Nephron progenitor cell (in vitro differentiated cells): ENCODE data around the gene CDH4.

Experiments used
- DNase-seq: peaks from one replicate; pipeline ENCODE4 v3.0.0; 2021
- H3K27ac Mint-ChIP-seq: 2 replicates; pipeline ENCODE4 v1.8.0; 2021; ENCODE audit warnings: mild to moderate bottlenecking, moderate library complexity, mixed read lengths
- H3K27me3 Mint-ChIP-seq: 2 replicates; pipeline ENCODE4 v1.8.0; 2021; ENCODE audit warnings: mild to moderate bottlenecking, low read depth, mixed read lengths; ENCODE audit not compliant: poor library complexity
- H3K36me3 Mint-ChIP-seq: 2 replicates; pipeline ENCODE4 v1.8.0; 2021; ENCODE audit warnings: low read depth, mixed read lengths
- H3K4me1 Mint-ChIP-seq: 2 replicates; pipeline ENCODE4 v1.8.0; 2021; ENCODE audit warnings: mixed read lengths
- H3K4me3 Mint-ChIP-seq: 2 replicates; pipeline ENCODE4 v1.8.0; 2021; ENCODE audit warnings: mild to moderate bottlenecking, moderate library complexity, mixed read lengths
- H3K9me3 Mint-ChIP-seq: 2 replicates; pipeline ENCODE4 v1.8.0; 2021; ENCODE audit warnings: mild to moderate bottlenecking, moderate library complexity, mixed read lengths
- TF ChIP-seq, protein P1 (sequence below): fragments of 200-600 bp; sonication (generic); IDR thresholded peaks from 2 replicates; pipeline ENCODE4 v1.5.0; 2021; ENCODE audit warnings: antibody characterized with exemption

Gene CDH4

GRCh38 chr20:61583356-61583755, 331.3 kb downstream of the CDH4 start:
- Mint-ChIP-seq H3K9me3 (no peaks in the 10 kb centered on the region), H3K4me3 (no peak overlapping the region), H3K27ac (no peak overlapping the region), H3K4me1 (peaks cover 37% of the 10 kb centered on the region), H3K36me3 (no peaks in the 10 kb centered on the region), H3K27me3 (peaks cover 20% of the 10 kb centered on the region)
- DNase-seq = no peak
- TF ChIP-seq, protein P1, sequence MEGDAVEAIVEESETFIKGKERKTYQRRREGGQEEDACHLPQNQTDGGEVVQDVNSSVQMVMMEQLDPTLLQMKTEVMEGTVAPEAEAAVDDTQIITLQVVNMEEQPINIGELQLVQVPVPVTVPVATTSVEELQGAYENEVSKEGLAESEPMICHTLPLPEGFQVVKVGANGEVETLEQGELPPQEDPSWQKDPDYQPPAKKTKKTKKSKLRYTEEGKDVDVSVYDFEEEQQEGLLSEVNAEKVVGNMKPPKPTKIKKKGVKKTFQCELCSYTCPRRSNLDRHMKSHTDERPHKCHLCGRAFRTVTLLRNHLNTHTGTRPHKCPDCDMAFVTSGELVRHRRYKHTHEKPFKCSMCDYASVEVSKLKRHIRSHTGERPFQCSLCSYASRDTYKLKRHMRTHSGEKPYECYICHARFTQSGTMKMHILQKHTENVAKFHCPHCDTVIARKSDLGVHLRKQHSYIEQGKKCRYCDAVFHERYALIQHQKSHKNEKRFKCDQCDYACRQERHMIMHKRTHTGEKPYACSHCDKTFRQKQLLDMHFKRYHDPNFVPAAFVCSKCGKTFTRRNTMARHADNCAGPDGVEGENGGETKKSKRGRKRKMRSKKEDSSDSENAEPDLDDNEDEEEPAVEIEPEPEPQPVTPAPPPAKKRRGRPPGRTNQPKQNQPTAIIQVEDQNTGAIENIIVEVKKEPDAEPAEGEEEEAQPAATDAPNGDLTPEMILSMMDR = no peak

- H3K4me3 Mint-ChIP-seq = no peak overlapping the region
- no peak overlapping the region for H3K27ac Mint-ChIP-seq
- peaks cover 49% of the 10 kb centered on the region for H3K4me1 Mint-ChIP-seq
- DNase-seq = no peak
- H3K9me3 Mint-ChIP-seq = no peaks in the 10 kb centered on the region
- H3K27me3 Mint-ChIP-seq = peaks cover 13% of the 10 kb centered on the region
- TF ChIP-seq, protein P1 = no peak
- no peaks in the 10 kb centered on the region for H3K36me3 Mint-ChIP-seq
These were observed 332.8 kb downstream of the CDH4 start for GRCh38 chr20:61584851-61585250.

GRCh38 chr20:61585764-61586163, 333.7 kb downstream of the CDH4 start:
- H3K4me1 Mint-ChIP-seq = peaks cover 49% of the 10 kb centered on the region
- peaks cover 13% of the 10 kb centered on the region for H3K27me3 Mint-ChIP-seq
- TF ChIP-seq, protein P1 = no peak
- peaks cover under 1% of the 10 kb centered on the region for H3K9me3 Mint-ChIP-seq
- DNase-seq = no peak
- no peak overlapping the region for H3K27ac Mint-ChIP-seq
- no peak overlapping the region for H3K4me3 Mint-ChIP-seq
- H3K36me3 Mint-ChIP-seq = no peaks in the 10 kb centered on the region

DNA sequence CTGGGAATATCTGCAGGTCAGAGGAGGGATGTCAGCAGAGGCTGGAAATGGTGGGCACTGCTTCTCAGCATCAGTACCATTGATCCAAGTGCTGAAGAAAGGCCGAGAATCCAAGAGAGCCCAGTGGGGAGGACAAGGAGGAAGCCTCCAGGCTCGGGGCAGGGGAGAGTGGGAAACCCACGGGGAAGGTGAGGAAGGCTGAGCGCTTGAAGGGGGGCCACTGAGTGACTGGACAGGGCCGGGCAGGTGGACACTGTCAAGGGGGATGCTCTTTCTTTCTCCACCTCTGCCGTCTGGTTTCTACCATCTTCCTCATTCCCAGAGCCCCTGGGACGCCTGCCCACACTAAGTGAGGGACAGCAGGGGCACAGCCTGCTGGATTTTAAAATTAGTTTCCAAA, 335.0 kb downstream of the CDH4 start:
- Mint-ChIP-seq H3K4me3 (no peak overlapping the region), H3K9me3 (peaks cover 13% of the 10 kb centered on the region), H3K27ac (no peak overlapping the region), H3K36me3 (peaks cover 2% of the 10 kb centered on the region), H3K27me3 (peaks cover 9% of the 10 kb centered on the region), H3K4me1 (peaks cover 47% of the 10 kb centered on the region)
- no peak for DNase-seq
- TF ChIP-seq, protein P1 = no peak

DNA sequence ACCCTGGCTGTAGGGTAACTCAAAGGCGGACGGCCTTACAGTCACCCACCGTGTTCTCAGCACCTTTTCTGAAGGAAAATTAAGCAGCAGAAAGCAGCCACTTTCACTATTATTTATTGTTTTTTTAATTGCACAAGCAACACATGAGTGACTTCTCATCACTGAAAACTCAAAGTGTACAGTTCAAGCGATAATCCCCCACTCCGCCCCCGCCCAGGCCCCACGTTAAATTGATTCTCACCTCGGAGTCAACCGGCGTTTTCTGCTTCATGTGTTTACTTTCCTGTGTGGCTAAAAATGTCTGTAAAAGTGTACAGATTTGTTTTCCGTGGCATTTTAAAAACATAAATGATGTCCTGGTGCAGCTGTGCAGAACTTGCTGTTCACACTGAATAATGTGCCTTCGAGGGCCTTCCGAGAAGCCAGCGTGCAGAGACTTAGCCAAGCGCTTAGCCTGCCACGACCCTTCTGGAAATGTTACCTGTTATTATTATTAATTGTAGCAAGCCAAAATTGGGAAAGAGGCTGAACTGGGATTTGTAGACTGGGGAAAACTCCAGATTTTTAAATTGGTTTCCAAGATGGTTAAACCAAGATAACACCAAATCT, 335.7 kb downstream of the CDH4 start:
- H3K27me3 Mint-ChIP-seq = peaks cover 9% of the 10 kb centered on the region
- peaks cover 6% of the 10 kb centered on the region for H3K36me3 Mint-ChIP-seq
- TF ChIP-seq, protein P1 = no peak
- H3K4me1 Mint-ChIP-seq = peaks cover 40% of the 10 kb centered on the region
- H3K27ac Mint-ChIP-seq = peak overlapping the region; percentile 30
- DNase-seq = no peak
- no peak overlapping the region for H3K4me3 Mint-ChIP-seq
- peaks cover 21% of the 10 kb centered on the region for H3K9me3 Mint-ChIP-seq
